ENCODE results near the gene LAMC1.

LAMC1 gene

DNA sequence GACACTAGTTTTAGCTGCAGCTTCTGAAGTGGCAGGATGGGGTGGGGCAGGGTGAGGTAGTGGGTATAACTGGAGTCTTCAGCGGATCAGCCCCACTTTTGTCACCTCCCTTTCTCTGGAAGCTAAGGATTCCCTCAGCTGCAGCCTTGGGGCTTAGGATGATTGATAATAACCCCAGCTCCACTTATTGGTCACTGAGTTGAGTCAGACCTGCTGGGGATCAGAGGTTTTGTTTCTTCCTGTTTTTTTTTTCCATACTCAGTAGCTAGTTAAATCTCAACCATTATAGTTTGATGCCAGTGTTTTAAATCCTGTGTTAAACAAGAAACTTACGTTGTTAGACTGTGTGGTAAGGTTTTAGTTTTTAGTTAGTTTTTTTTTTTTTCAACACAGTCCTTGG is 57.2 kb downstream of the LAMC1 start:
- no peak for DNase-seq (ENCODE audit: low read depth)

- DNase-seq (ENCODE audit: low read depth), result no peak
These were observed 58.3 kb downstream of the LAMC1 start for GRCh38 chr1:183081402-183082120.

DNA sequence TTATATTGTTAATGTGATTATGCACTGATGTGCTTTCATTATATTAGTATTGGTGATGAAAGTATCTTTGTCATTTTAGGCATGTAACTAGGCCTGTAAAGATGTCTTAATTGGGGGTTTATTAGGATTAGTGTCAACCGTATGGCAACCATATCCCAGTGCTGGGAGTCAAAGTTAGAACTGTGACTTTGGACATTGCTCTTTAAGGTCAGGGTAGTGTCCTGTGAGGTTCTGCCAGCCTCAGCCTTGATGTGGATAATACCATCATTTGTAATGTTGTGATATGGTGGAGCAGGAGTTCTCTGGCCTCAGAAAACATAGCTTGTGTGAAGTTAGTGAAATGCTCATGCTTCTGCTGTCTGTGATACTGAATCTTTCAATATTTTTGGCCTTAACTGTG is 59.4 kb downstream of the LAMC1 start:
- DNase-seq (ENCODE audit: low read depth), result no peak

- DNase-seq (ENCODE audit: low read depth), result no peak
These were observed 63.8 kb downstream of the LAMC1 start for GRCh38 chr1:183087001-183087400.

- no peak for DNase-seq (ENCODE audit: low read depth)
These were observed 65.9 kb downstream of the LAMC1 start for GRCh38 chr1:183089025-183089639.

- DNase-seq (ENCODE audit: low read depth), result no peak
These were observed 67.3 kb downstream of the LAMC1 start for GRCh38 chr1:183090391-183091006.

- DNase-seq (ENCODE audit: low read depth), result no peak
These were observed 68.0 kb downstream of the LAMC1 start for GRCh38 chr1:183091181-183091580.

GRCh38 chr1:183092350-183092749 is 69.1 kb downstream of the LAMC1 start:
- DNase-seq (ENCODE audit: low read depth), result no peak

DNA sequence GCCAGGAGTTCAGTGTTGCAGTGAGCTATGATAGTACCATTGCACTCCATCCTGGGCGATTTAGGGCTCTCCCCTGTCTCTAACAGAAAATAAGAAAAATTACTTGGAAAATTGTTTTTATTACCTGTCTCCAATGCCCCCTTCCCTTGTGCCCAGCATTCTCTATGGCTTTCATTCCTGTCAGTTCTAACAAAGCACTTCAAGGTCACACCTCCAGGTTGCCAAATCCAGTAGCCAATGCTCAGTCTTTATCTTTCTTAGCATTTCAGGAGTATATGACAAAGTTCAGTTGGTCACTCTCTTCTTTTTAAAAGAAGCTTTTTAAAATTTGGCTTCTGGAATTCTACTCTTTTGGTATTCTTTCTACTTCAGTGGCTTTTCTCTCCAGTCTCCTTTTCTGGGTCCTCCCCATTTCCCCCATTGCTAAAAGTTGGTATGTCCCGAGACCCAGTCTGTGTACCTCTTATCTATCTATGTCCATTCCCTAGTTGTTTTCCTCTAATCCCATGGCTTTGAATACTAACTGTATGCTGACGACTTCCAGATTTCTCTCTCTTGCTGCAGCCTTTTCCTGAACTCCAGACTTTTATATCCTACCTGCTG is 69.9 kb downstream of the LAMC1 start:
- DNase-seq (ENCODE audit: low read depth), result no peak

DNA sequence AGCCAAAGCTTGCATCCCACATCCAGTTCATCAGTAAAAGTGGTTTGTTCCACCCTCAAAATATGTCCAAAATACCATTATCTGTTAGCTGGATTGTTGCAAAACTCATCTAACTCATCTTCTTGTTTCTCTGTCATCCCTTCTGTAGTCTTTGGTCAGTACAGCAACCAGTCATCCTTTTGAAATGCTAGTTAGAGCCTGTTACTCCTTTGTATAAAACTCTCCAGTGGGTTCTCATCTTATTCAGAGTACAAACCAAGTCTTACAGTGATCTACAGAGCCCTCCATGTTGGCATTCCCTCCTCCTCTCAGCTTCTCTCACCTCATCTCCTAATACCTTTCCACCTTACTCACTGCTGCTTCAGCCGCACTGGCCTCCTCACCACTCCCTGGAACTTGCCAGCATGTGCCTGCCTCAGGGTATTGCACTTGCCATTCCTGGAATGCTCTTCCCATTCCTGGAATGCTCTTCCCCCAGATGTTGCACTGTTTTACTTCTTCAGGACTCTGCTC is 70.6 kb downstream of the LAMC1 start:
- DNase-seq (ENCODE audit: low read depth), result no peak

GRCh38 chr1:183094351-183094750 is 71.1 kb downstream of the LAMC1 start:
- no peak for DNase-seq (ENCODE audit: low read depth)

- DNase-seq (ENCODE audit: low read depth), result no peak
These were observed 73.1 kb downstream of the LAMC1 start for GRCh38 chr1:183096351-183096750.

DNA sequence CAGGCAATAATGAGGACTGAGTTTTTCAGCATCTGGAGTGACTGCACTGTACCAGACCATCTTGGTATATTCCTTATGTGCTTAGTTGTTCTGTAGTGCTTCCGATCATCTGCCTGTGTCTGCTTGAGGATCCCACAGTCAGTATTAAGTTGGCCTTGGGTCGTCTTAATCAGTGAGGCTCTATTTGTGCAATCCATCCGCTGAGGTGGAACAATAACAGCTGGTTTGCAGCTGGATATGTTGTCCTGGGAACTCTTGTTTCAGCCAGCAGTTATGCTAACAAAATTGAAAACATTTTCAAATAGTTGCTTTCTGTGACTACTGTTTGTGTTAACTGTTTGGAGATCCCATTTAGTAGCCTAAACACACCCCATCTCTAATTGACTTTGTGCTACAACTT is 73.7 kb downstream of the LAMC1 start:
- DNase-seq (ENCODE audit: low read depth), result no peak

- DNase-seq (ENCODE audit: low read depth), result no peak
These were observed 74.3 kb downstream of the LAMC1 start for GRCh38 chr1:183097438-183098051.

- DNase-seq (ENCODE audit: low read depth), result no peak
These were observed 75.1 kb downstream of the LAMC1 start for GRCh38 chr1:183098317-183098716.

DNA sequence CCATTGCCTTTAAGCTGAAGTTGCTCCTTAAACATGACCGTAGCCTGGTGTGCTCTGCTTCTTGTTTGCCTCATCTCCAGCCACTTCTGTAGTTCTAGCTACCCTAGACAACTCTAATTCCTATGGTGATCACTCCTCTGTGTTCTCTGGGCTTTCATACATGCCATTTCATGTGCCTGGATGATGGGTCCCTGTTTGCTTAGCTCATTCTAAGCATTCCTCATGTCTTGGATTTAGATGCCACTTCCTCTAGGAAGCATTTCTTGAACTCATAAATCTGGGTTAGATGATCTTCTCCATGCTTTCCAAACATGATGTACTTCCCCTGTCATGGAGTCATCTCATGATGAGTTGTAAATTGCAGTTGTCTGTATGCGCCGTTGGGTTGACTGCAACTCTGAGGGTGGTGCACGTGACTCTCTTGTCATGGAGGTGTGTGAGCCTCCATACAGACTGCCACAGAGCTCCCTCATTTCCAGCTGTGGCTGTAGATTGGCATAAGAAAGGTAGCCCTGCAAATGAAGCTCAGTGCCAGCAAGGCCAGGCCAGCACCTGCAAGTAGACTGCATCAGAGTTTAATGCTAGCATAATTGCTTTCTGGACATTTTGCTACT is 77.2 kb downstream of the LAMC1 start:
- no peak for DNase-seq (ENCODE audit: low read depth)

- DNase-seq (ENCODE audit: low read depth), result no peak
These were observed 77.9 kb downstream of the LAMC1 start for GRCh38 chr1:183101081-183101480.

GRCh38 chr1:183101841-183102276 is 78.6 kb downstream of the LAMC1 start:
- DNase-seq (ENCODE audit: low read depth), result no peak

- no peak for DNase-seq (ENCODE audit: low read depth)
These were observed 79.9 kb downstream of the LAMC1 start for GRCh38 chr1:183103147-183103546.

DNA sequence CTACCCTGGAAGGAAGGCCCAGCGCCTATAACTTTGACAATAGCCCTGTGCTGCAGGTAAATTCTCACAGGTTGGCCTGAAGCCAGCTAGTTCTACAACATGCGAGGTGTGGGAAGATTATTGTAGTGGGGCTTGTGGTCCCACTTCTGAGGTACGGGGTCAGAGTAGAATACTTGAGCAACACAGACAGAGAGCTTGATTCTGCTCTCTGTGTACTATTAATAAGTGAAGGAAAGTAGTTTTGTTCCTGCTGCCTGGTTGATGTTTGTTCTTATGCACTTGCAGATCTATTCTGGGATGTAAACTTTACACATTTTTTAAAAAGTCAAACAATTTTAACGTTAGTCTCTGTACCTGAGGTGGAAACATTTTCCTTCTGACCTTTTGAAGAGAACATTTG is 80.4 kb downstream of the LAMC1 start:
- DNase-seq (ENCODE audit: low read depth), result no peak

DNA sequence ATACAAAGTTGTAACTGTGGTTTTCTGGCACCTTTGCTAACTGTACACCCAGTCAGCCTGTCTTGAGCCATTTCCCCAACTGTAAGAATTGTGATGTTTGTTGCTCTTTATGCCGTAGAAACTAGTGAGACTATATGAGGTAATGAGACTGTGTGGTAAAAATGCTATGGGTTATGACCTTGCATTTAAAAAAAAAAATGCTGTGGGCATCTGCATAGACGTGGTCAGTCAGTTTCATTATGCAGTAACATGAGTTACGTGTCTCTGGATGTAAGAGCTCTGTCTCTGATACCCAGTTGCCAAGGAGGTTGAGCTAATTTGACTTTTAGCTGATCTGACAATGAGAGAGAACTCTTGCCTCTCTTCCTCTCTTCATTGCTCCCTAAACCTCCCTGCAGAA is 82.2 kb downstream of the LAMC1 start:
- no peak for DNase-seq (ENCODE audit: low read depth)

DNA sequence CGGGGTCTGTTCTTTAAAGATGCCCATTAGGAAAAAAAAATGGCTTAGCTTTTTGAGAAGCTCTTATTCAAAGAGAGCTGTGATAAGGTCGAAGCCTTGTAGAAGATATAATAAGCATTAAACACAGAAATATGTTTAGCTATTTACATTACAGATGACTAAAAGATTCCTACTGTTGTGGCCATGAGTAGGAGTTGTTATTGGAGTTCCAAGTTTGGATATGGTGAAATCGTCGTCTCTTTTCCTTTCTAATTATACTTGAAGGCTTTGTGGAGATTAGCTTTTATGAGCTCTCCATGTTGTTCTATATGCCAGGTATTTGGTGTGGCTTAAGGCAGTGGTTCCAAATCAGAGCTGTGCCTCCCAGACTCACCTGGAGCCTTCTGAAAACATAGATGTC is 82.9 kb downstream of the LAMC1 start:
- no peak for DNase-seq (ENCODE audit: low read depth)

All from CMK (cell line).